Activated T-cell treated with anti-CD3 and anti-CD28 coated beads for 1 hour (primary cell): ENCODE measurements around the gene TCEAL3.
A peak's percentile ranks its signal among the peaks of the same experiment; 100 is the strongest.
"Not testable (repeated sequence)": the region's sequence is repeated elsewhere in the genome, so short reads cannot be mapped to it uniquely, and the experiment has no call there.

Source experiments
- DNase-seq: peaks from one replicate; pipeline ENCODE4 v3.0.0-alpha.2; 2020; ENCODE audit warnings: low read depth

Gene TCEAL3

DNA sequence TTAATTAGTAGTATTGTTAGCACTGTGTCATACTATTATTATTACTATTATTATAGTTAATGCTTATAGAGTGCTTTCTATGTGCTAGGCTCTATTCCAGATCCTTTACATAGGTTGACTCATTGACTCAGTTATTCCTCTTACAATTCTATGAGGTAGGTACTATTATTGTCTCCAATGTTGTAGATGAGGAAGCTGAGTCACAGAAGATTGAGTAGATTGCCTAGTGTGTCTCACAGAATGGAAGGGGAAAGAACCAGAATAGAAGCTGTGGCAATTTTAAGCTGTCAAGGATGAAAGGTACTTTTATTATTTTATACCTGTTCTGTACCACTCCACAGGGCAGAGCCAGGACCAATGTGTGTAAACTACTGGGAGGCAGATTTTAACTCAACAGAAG is 19.1 kb downstream of the TCEAL3 start:
- no peak for DNase-seq

- peak; percentile 1 for DNase-seq
Measured at GRCh38 chrX:103628386-103629317, 20.9 kb downstream of the TCEAL3 start, which contains the start of gene TCEAL1. TCEAL1 (plus strand) TSS chrX:103628975; CDS start chrX:103629917, 942 bp downstream.

GRCh38 chrX:103629318-103630170 is 21.8 kb downstream of the TCEAL3 start:
- peak; percentile 0 for DNase-seq

- no peak for DNase-seq
Measured at GRCh38 chrX:103630171-103630511, 22.4 kb downstream of the TCEAL3 start.

- DNase-seq: no peak
Measured at GRCh38 chrX:103631145-103631544, 23.4 kb downstream of the TCEAL3 start.

- no peak for DNase-seq
Measured at GRCh38 chrX:103635436-103635835, 27.7 kb downstream of the TCEAL3 start.

DNA sequence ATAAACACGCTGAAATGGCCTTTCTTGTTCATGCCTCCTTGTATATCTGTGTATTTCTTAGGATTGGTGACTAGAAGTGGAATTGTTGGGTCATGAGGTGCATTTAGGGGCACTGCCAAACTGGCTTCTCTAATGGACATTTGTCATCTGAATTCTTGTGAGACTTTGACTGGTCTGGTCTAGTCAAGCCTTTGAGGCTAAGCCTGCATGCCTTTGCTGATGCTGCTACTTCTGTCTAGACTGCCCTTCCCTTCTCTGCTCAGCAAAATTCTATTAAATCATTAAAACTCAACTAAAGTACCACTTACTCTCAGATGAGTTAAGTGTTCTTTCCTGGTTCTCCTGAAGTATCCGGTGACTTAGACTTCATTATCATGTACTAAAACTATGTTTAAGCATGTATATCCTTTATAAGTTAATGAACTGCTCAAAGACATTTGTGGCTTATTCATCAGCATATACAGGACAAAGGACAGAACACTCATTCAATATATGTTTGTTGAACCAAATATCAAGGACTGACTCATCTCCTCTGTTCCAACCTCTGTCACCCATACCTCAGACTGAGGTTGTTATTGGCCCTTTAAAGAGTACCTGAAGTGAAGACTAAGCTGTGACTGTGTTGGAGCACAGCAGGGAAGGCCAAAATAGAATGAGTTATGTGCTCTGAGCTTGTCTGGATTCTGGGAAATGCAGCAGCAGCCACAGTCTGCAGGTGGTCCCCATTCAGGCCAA is 30.0 kb downstream of the TCEAL3 start:
- no peak for DNase-seq

- not testable (repeated sequence) for DNase-seq
Measured at GRCh38 chrX:103638479-103639346, 30.9 kb downstream of the TCEAL3 start.

DNA sequence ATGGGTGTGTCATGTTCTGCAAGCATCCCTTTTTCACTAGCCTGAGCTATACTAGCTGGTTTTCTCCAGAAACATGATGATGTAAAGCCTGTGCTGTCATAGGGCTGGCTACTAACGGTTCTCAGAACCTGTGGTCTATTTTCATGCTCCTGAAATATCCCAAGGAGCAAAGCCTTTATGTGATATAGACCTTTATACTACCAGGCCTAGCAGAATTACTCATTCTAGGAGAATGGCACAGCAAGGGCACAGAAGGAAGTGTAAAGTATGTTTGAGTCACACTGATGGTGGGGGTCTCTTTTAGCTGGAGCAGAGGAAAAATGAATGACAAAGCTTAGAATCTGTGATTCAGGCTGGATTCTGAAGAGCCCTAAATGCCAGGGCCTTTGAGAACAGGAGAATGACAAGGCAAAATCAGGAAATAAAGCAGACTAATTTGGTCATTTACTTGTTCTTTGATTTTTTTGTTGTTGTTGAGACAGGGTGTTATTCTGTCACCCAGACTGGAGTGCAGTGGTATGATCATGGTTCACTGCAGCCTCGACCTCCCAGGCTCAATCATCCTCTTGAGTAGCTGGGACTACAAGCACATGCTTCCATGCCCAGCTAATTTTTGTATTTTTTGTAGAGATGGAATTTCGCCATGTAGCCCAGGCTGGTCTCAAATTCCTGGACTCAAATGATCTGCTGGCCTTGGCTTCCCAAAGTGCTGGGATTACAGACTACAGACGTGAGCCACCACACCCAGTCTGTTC is 32.8 kb downstream of the TCEAL3 start:
- no peak for DNase-seq

DNA sequence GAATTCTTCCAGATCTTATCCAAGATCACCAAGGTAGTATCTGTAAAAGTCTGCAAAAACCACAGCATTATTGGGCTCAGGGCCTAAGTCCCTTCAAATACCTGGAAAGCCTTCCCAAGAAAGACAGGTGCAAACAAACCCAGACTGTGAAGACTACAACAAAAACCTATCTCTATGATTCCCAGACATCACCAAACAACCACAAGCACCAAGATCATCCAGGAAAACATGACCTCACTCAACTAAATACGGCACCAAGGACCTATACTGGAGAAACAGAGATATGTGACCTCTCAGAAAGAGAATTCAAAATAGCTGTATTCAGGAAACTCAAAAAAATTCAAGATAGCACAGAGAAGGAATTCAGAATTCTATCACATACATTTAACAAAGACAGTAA is 36.4 kb downstream of the TCEAL3 start:
- no peak for DNase-seq

DNA sequence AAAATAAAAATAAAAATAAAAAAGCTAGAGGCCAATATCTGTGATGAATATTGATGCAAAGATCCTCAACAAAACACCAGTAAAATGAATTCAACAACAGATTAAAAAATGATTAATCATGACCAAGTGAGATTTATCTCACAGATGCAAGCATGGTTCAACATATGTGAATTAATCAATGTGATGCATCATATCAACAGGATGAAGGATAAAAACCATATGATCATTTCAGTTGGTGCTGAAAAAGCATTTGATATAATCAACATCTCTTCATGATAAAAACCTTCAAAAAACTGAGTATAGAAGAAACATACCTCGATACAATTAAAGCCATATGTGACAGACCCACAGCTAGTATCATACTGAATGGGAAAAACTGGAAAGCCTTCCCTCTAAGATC is 39.9 kb downstream of the TCEAL3 start:
- DNase-seq: no peak

DNA sequence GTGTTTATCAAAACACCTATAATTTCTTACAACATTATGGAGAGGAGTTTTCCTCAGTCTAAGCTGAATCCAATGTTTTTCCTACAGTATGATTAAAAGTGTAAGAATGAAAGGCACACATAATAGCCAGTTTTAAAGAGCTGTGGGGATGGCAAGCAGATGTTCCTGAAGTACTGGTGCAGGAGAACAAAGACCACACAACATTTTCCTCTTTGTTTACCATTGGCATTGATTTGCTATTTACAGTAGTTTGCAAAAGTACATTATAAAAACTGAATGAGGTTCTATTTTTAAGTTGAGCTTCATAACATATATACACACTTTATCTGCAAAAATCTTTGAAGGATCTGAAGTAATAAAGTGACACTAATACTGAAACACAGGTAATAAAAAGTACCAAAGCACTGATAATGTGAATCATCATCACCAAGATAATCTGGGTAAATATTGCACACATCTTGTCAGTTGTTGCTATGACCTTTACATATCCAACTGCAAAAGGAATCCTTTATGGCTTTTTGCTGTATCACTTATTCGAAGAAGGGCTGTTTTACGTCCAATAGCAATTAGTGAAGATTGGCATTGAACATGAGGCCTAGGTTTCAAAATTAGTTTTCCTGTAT is 43.5 kb downstream of the TCEAL3 start:
- no peak for DNase-seq

- not testable (repeated sequence) for DNase-seq
Measured at GRCh38 chrX:103655230-103656000, 47.7 kb downstream of the TCEAL3 start.

GRCh38 chrX:103656617-103657016 is 48.9 kb downstream of the TCEAL3 start:
- no peak for DNase-seq

- DNase-seq: not testable (repeated sequence)
Measured at GRCh38 chrX:103657066-103657465, 49.3 kb downstream of the TCEAL3 start.

- DNase-seq: no peak
Measured at GRCh38 chrX:103658681-103659433, 51.1 kb downstream of the TCEAL3 start.

GRCh38 chrX:103659460-103659859 is 51.7 kb downstream of the TCEAL3 start:
- DNase-seq: not testable (repeated sequence)
